ENCODE data around the gene ZNF362. TPM values are rescaled to one million over a fixed set of nuclear protein-coding genes. Genes with fewer than 3 reads are reported as not detected.

Gene ZNF362
- total and polyA plus RNA-seq, 8 donors, result 1.3 to 49.8 (median 8.8) TPM

GRCh38 chr1:33294071-33295010 lies 38.0 kb downstream of the ZNF362 start:
- Histone ChIP-seq H3K4me1 (peaks cover 4 to 43% (median 17%) of the 10 kb centered on the region in 4 donors), H3K9me3 (no peaks in the 10 kb centered on the region), H3K27me3 (no peaks in the 10 kb centered on the region), H3K4me3 (no peak overlapping the region), H3K27ac (peak overlapping the region in 2 of 5 donors; percentile 49 to 67), H3K36me3 (peaks cover 9 to 72% (median 57%) of the 10 kb centered on the region in 4 donors)
- DNase-seq, result no peak
- TF ChIP-seq POLR2A (IDR thresholded peaks at IDR 0.05), result no peak
- no peak for TF ChIP-seq POLR2AphosphoS5 (IDR thresholded peaks at IDR 0.05)
- no peak for TF ChIP-seq EP300 (IDR thresholded peaks at IDR 0.05)
- no peak for TF ChIP-seq CTCF (IDR thresholded peaks at IDR 0.05)
- 80 to 86% (median 82%) methylated on average over 11 to 13 of the region's 13 CpGs for WGBS, 5 donors
- intact Hi-C loops (cut with DNase I; ENCODE audit: low total_unique reads), result loop anchor here (10.0 kb wide), 1 partner anchor 170 kb away; no protein-coding TSS in a partner anchor

- intact Hi-C loops (cut with DNase I; ENCODE audit: low total_unique reads), result loop anchor here (10.0 kb wide), 1 partner anchor 170 kb away; no protein-coding TSS in a partner anchor
- Histone ChIP-seq H3K27ac (peak overlapping the region in 2 of 5 donors; percentile 15 to 67), H3K4me1 (peaks cover 4 to 42% (median 17%) of the 10 kb centered on the region in 4 donors), H3K9me3 (no peaks in the 10 kb centered on the region), H3K27me3 (no peaks in the 10 kb centered on the region), H3K4me3 (no peak overlapping the region), H3K36me3 (peaks cover 9 to 70% (median 58%) of the 10 kb centered on the region in 4 donors)
- no peak for TF ChIP-seq POLR2AphosphoS5 (IDR thresholded peaks at IDR 0.05)
- no peak for TF ChIP-seq CTCF (IDR thresholded peaks at IDR 0.05)
- TF ChIP-seq EP300 (IDR thresholded peaks at IDR 0.05), result no peak
- TF ChIP-seq POLR2A (IDR thresholded peaks at IDR 0.05), result no peak
- WGBS, 5 donors, result 69 to 85% (median 80%) methylated on average over 14 to 15 of the region's 15 CpGs
- DNase-seq, result no peak
Measured at GRCh38 chr1:33295023-33295422, 38.7 kb downstream of the ZNF362 start.

GRCh38 chr1:33295450-33296081 lies 39.3 kb downstream of the ZNF362 start:
- peaks cover 9 to 73% (median 60%) of the 10 kb centered on the region in 4 donors for H3K36me3 ChIP-seq
- peak overlapping the region in 3 of 5 donors; percentile 15 to 67 (median 37) for H3K27ac ChIP-seq
- H3K9me3 ChIP-seq, result no peaks in the 10 kb centered on the region
- peaks cover 7 to 47% (median 19%) of the 10 kb centered on the region in 4 donors for H3K4me1 ChIP-seq
- peak; percentile 93 to 95 for DNase-seq
- no peak overlapping the region for H3K4me3 ChIP-seq
- TF ChIP-seq EP300 (IDR thresholded peaks at IDR 0.05) (no peak), CTCF (IDR thresholded peaks at IDR 0.05) (peak in 6 of 7 experiments; percentile 95 to 99 (median 98)), POLR2AphosphoS5 (IDR thresholded peaks at IDR 0.05) (peak in 2 of 3 donors; percentile 44 to 85)
- intact Hi-C loops (cut with DNase I; ENCODE audit: low total_unique reads), result loop anchor here (2.0 to 10.0 kb wide), 2 partner anchors 71 to 169 kb away; no protein-coding TSS in a partner anchor
- no peaks in the 10 kb centered on the region for H3K27me3 ChIP-seq
- 31 to 36% (median 33%) methylated on average over 12 of the region's 12 CpGs for WGBS, 5 donors

GRCh38 chr1:33296082-33296458 lies 39.8 kb downstream of the ZNF362 start:
- peak overlapping the region in 3 of 5 donors; percentile 15 to 67 (median 37) for H3K27ac ChIP-seq

More at GRCh38 chr1:33296082-33296458, 39.8 kb downstream of the ZNF362 start:
- Histone ChIP-seq H3K4me1 (peaks cover 12 to 51% (median 24%) of the 10 kb centered on the region in 4 donors), H3K9me3 (no peaks in the 10 kb centered on the region), H3K4me3 (no peak overlapping the region), H3K27me3 (no peaks in the 10 kb centered on the region), H3K36me3 (peaks cover 9 to 74% (median 60%) of the 10 kb centered on the region in 4 donors)
- no peak for TF ChIP-seq POLR2AphosphoS5 (IDR thresholded peaks at IDR 0.05)
- no peak for TF ChIP-seq POLR2A (IDR thresholded peaks at IDR 0.05)
- TF ChIP-seq CTCF (IDR thresholded peaks at IDR 0.05), result no peak
- TF ChIP-seq EP300 (IDR thresholded peaks at IDR 0.05), result no peak
- intact Hi-C loops (cut with DNase I; ENCODE audit: low total_unique reads), result loop anchor here (2.0 to 10.0 kb wide), 2 partner anchors 71 to 169 kb away; no protein-coding TSS in a partner anchor
- WGBS, 5 donors, result 67 to 89% (median 88%) methylated on average over 9 of the region's 9 CpGs
- no peak for DNase-seq

Measured in stomach (tissue), 9 donors.